ENCODE data around the gene MAN1C1. TPM values are rescaled to one million over a fixed set of nuclear protein-coding genes. Genes with fewer than 3 reads are reported as not detected.

Gene MAN1C1
- total RNA-seq, 1 experiment from 2014 or later, result 1.2 TPM

DNA sequence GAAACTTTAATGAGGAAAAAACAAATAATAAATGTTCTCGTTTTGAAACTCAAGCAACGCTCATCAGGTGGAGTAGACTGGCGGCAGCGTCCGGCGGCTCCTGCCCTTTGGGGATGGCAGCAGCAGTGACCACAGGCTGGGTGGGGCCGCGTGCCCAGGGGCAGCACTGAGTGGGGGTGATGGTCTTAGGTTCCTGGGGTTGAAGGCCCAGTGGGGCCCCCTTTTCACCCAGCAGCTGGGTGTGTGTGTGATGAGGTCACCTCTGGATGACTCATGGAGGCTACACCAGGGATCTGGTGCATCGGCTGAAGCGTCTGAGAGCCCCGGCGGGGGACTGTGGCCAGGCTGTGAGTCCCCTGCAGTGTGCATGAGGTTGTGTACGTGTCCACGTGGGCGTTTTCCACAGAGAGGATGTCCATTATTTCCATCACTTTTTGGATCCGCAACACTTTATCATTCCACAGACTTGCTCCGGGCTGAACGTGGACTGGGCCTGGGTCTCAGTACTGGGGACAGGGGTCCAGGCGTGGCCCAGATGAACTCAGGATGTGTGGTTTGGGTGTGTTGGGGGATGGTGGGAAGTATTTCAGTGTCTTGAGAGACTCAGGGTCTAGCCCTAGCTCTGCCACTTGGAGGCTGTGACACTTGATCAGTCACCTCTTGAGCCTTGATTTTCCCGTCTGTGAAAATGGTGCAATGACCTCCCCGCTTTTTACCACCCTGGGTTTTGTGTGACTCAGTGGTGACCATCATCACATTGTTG, 47.6 kb upstream of the MAN1C1 start:
- Histone ChIP-seq H4K20me1 (ENCODE audit: insufficient read depth) (no peaks in the 10 kb centered on the region), H3K9ac (ENCODE audit: low read length) (peak overlapping the region; percentile 69), H3K9me3 (ENCODE audit: control insufficient read depth in 1 of 2, insufficient read depth in 1 of 2, low read depth in 1 of 2, low read length in 2 of 2) (no peaks in the 10 kb centered on the region), H3K27me3 (ENCODE audit: insufficient read depth, low read length) (no peaks in the 10 kb centered on the region), H3K4me1 (ENCODE audit: control insufficient read depth in 1 of 2, insufficient read depth in 2 of 2, low read length in 2 of 2) (peaks cover 33 to 52% of the 10 kb centered on the region in 2 experiments), H3K4me3 (replicated peaks in 1 of 2; ENCODE audit: low read depth in 1 of 2, low read length in 2 of 2) (peak overlapping the region; percentile 28 to 52), H3K4me2 (ENCODE audit: low read length) (peak overlapping the region; percentile 94), H2AFZ (ENCODE audit: low read depth, low read length, poor library complexity, severe bottlenecking) (peak overlapping the region; percentile 49), H3K36me3 (ENCODE audit: control insufficient read depth in 1 of 2, insufficient read depth in 2 of 2, low read length in 2 of 2) (peaks cover 0 to 5% of the 10 kb centered on the region in 2 experiments; a peak in 1 of 4 replicates), H3K9me2 (ENCODE audit: insufficient read depth) (no peaks in the 10 kb centered on the region), H3K27ac (ENCODE audit: low read depth, low read length) (peak overlapping the region; percentile 96), H3K79me2 (ENCODE audit: insufficient read depth, low read length) (no peaks in the 10 kb centered on the region)
- ATAC-seq (peak; percentile 76), DNase-seq (ENCODE audit: low read depth, low spot score) (peak; percentile 70)
- BruUV-seq (replicated peaks), result TSS peak; percentile 30
- intact Hi-C loops (cut with micrococcal nuclease), result loop anchor here (2.0 kb wide), 2 partner anchors 20 to 40 kb away; no protein-coding TSS in a partner anchor
- TF ChIP-seq EZH2phosphoT487 (IDR thresholded peaks at IDR 0.05; ENCODE audit: borderline replicate concordance) (no peak), POLR2AphosphoS5 (IDR thresholded peaks at IDR 0.05; ENCODE audit: low read depth, low read length) (peak; percentile 11; the same call in 1 of the 2 replicates), YY1 (IDR thresholded peaks at IDR 0.05; ENCODE audit: extremely low read depth, insufficient replicate concordance, low read depth, low read length) (no peak), JUND (IDR thresholded peaks at IDR 0.05) (no peak), CBX3 (IDR thresholded peaks at IDR 0.05; ENCODE audit: low read depth) (no peak)
- TF ChIP-seq, protein P1, sequence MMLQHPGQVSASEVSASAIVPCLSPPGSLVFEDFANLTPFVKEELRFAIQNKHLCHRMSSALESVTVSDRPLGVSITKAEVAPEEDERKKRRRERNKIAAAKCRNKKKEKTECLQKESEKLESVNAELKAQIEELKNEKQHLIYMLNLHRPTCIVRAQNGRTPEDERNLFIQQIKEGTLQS (IDR thresholded peaks at IDR 0.05), result no peak
- ChIA-PET CTCF (no interaction called here), POLR2A (interaction anchor here (0.6 kb wide), 1 partner anchor 30 kb away, joined by 5 read pairs; no protein-coding TSS in a partner anchor), RAD21 (ENCODE audit: low non-redundant PET in 1 of 2, low total read pairs in 2 of 2, uncharacterized antibody in 2 of 2, unreplicated experiment in 2 of 2) (interaction anchor here in 1 of 2 experiments (1.3 kb wide), 1 partner anchor 124 kb away, joined by 3 read pairs; no protein-coding TSS in a partner anchor)

Data from HCT116 (cell line).